ENCODE results near the gene WAC. TPM values are rescaled to one million over a fixed set of nuclear protein-coding genes. Genes with fewer than 3 reads are reported as not detected.

Gene WAC
- total RNA-seq, 1 experiment from 2014 or later = 93.9 TPM

DNA sequence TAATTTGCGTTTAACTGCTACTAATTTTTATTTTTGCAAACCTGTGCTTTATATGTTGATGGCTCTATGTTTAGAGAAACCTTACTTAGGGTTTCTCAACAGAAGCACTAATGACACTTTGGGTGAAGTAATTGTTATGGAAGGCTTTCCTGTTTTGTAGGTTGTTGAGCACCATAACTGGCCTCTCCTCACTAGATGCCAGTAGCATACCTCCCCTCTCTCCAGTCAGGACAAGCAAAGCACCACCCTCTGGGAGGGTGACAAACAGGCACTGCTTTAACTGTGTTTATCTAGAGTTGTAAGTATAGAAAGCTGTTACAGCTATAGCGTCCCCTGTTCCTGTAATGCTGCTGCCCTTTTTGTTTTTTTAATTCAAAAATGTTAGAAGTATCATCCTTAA is 60.9 kb downstream of the WAC start:
- no peaks in the 10 kb centered on the region for H3K27me3 ChIP-seq (ENCODE audit: insufficient read depth, low read depth)
- H3K79me2 ChIP-seq (ENCODE audit: low read depth) = peaks cover 79% of the 10 kb centered on the region
- TF ChIP-seq, protein P1, sequence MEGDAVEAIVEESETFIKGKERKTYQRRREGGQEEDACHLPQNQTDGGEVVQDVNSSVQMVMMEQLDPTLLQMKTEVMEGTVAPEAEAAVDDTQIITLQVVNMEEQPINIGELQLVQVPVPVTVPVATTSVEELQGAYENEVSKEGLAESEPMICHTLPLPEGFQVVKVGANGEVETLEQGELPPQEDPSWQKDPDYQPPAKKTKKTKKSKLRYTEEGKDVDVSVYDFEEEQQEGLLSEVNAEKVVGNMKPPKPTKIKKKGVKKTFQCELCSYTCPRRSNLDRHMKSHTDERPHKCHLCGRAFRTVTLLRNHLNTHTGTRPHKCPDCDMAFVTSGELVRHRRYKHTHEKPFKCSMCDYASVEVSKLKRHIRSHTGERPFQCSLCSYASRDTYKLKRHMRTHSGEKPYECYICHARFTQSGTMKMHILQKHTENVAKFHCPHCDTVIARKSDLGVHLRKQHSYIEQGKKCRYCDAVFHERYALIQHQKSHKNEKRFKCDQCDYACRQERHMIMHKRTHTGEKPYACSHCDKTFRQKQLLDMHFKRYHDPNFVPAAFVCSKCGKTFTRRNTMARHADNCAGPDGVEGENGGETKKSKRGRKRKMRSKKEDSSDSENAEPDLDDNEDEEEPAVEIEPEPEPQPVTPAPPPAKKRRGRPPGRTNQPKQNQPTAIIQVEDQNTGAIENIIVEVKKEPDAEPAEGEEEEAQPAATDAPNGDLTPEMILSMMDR (conservative IDR thresholded peaks at IDR 0.05) = no peak
- TF ChIP-seq EZH2 (IDR thresholded peaks at IDR 0.05; ENCODE audit: low read depth) = no peak
- ChIA-PET POLR2A (ENCODE audit: unreplicated experiment) (no interaction called here), CTCF (no interaction called here)
- intact Hi-C loops (cut with micrococcal nuclease; ENCODE audit: unreplicated experiment) = no loop called here
- peaks cover 20% of the 10 kb centered on the region; the same call in 1 of the 2 replicates for H3K36me3 ChIP-seq (ENCODE audit: low read depth)
- H2AFZ ChIP-seq = no peak overlapping the region
- H4K20me1 ChIP-seq (ENCODE audit: insufficient read depth) = peaks cover 66% of the 10 kb centered on the region
- no peak overlapping the region for H3K27ac ChIP-seq
- no peak for DNase-seq
- BruUV-seq (replicated peaks) = no TSS peak
- H3K9me2 ChIP-seq (ENCODE audit: insufficient read depth) = no peaks in the 10 kb centered on the region
- no peak overlapping the region for H3K4me3 ChIP-seq
- no peak overlapping the region for H3K4me2 ChIP-seq
- no peaks in the 10 kb centered on the region for H3K9me3 ChIP-seq (ENCODE audit: insufficient read depth, low read depth)
- H3F3A ChIP-seq (ENCODE audit: insufficient read depth, low read depth) = peaks cover 17% of the 10 kb centered on the region
- peaks cover 13% of the 10 kb centered on the region for H3K4me1 ChIP-seq (replicated peaks; ENCODE audit: insufficient read depth)

- H3K27ac ChIP-seq = no peak overlapping the region
- ChIA-PET CTCF (no interaction called here), POLR2A (ENCODE audit: unreplicated experiment) (interaction anchor here (0.6 kb wide), 1 partner anchor 62 kb away, joined by 3 read pairs; no protein-coding TSS in a partner anchor)
- H3K4me3 ChIP-seq = no peak overlapping the region
- intact Hi-C loops (cut with micrococcal nuclease; ENCODE audit: unreplicated experiment) = no loop called here
- peaks cover 79% of the 10 kb centered on the region for H3K79me2 ChIP-seq (ENCODE audit: low read depth)
- H3K9me3 ChIP-seq (ENCODE audit: insufficient read depth, low read depth) = no peaks in the 10 kb centered on the region
- no peak overlapping the region for H3K4me2 ChIP-seq
- TF ChIP-seq, protein P1 (conservative IDR thresholded peaks at IDR 0.05) = no peak
- TF ChIP-seq EZH2 (IDR thresholded peaks at IDR 0.05; ENCODE audit: low read depth) = no peak
- H2AFZ ChIP-seq = no peak overlapping the region
- BruUV-seq (replicated peaks) = no TSS peak
- H3K27me3 ChIP-seq (ENCODE audit: insufficient read depth, low read depth) = no peaks in the 10 kb centered on the region
- DNase-seq = no peak
- peaks cover 13% of the 10 kb centered on the region for H3K4me1 ChIP-seq (replicated peaks; ENCODE audit: insufficient read depth)
- peaks cover 15% of the 10 kb centered on the region; the same call in 1 of the 2 replicates for H3F3A ChIP-seq (ENCODE audit: insufficient read depth, low read depth)
- H3K9me2 ChIP-seq (ENCODE audit: insufficient read depth) = no peaks in the 10 kb centered on the region
- peaks cover 20% of the 10 kb centered on the region; the same call in 1 of the 2 replicates for H3K36me3 ChIP-seq (ENCODE audit: low read depth)
- peaks cover 66% of the 10 kb centered on the region for H4K20me1 ChIP-seq (ENCODE audit: insufficient read depth)
Observed at GRCh38 chr10:28594406-28594805, 61.5 kb downstream of the WAC start.

GRCh38 chr10:28595613-28596012 is 62.7 kb downstream of the WAC start:
- H3K36me3 ChIP-seq (ENCODE audit: low read depth) = peaks cover 20% of the 10 kb centered on the region; the same call in 1 of the 2 replicates

More at GRCh38 chr10:28595613-28596012, 62.7 kb downstream of the WAC start:
- POLR2A ChIA-PET (ENCODE audit: unreplicated experiment) = no interaction called here
- no peak for DNase-seq
- intact Hi-C loops (cut with micrococcal nuclease; ENCODE audit: unreplicated experiment) = no loop called here
- CTCF ChIA-PET = no interaction called here
- Histone ChIP-seq H3K4me1 (replicated peaks; ENCODE audit: insufficient read depth) (peaks cover 13% of the 10 kb centered on the region), H3F3A (ENCODE audit: insufficient read depth, low read depth) (peaks cover 16% of the 10 kb centered on the region; the same call in 1 of the 2 replicates), H3K4me2 (no peak overlapping the region), H3K79me2 (ENCODE audit: low read depth) (peaks cover 86% of the 10 kb centered on the region), H4K20me1 (ENCODE audit: insufficient read depth) (peaks cover 68% of the 10 kb centered on the region), H2AFZ (no peak overlapping the region), H3K9me3 (ENCODE audit: insufficient read depth, low read depth) (no peaks in the 10 kb centered on the region), H3K4me3 (no peak overlapping the region), H3K9me2 (ENCODE audit: insufficient read depth) (no peaks in the 10 kb centered on the region), H3K27me3 (ENCODE audit: insufficient read depth, low read depth) (no peaks in the 10 kb centered on the region), H3K27ac (no peak overlapping the region)
- BruUV-seq (replicated peaks) = no TSS peak
- TF ChIP-seq, protein P1 (conservative IDR thresholded peaks at IDR 0.05) = no peak
- no peak for TF ChIP-seq EZH2 (IDR thresholded peaks at IDR 0.05; ENCODE audit: low read depth)

Measured in PC-9 (cell line).